GM19452 (cell line): ENCODE data around the gene EIF2S1.

Experiments
- ATAC-seq: cut with Tn5 transposase; IDR thresholded peaks from one replicate; pipeline ENCODE4 v1.9.1; 2021; ENCODE audit not compliant: unreplicated experiment

The EIF2S1 gene

DNA sequence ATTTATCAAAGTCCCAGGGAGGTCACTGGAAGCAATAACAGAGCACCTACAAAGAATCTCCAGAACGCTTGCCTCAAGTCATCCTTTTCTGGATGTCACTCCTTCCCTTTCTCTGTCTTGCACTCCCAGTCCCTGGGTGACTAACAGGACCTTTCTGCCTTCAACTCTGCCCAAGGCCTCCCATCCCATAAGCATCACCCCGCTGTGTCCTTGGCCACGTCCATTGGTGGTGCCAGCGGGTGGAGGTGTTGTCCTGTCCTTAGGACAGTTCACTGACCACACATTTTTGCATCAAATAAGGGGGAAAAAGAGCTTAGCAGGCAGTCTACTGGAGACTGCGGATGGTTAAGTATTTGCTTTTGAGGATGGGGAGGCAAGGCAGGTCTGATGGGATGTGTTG is 75.5 kb downstream of the EIF2S1 start:
- ATAC-seq = no peak
